Activated CD8-positive, alpha-beta memory T cell treated with anti-CD3 and anti-CD28 coated beads, Interleukin-2, amount 50 U/mL, for 1 hour (primary cell): Measurements from ENCODE around the gene DRD2.

Experiments
- DNase-seq: peaks from one replicate; pipeline ENCODE4 v3.0.0-alpha.2; 2020; ENCODE audit errors: extremely low read depth

The DRD2 gene

GRCh38 chr11:113372309-113372708 lies 102.9 kb downstream of the DRD2 start:
- DNase-seq: no peak

GRCh38 chr11:113370634-113371033 lies 104.6 kb downstream of the DRD2 start:
- no peak for DNase-seq

- DNase-seq: no peak
Observed at GRCh38 chr11:113369411-113369810, 105.8 kb downstream of the DRD2 start.

GRCh38 chr11:113365895-113366294 lies 109.3 kb downstream of the DRD2 start:
- no peak for DNase-seq

GRCh38 chr11:113363996-113364641 lies 111.1 kb downstream of the DRD2 start:
- no peak for DNase-seq

- no peak for DNase-seq
Observed at GRCh38 chr11:113363406-113363805, 111.8 kb downstream of the DRD2 start.
